Endodermal cell (in vitro differentiated cells): ENCODE results near the gene DAND5. TPM values are rescaled to one million over a fixed set of nuclear protein-coding genes. Genes with fewer than 3 reads are reported as not detected.
A peak's percentile ranks its signal among the peaks of the same experiment; 100 is the strongest.

Experiments
- DNase-seq: peaks from one replicate; pipeline ENCODE4 v3.0.0-alpha.2; 2017
- H3K27ac ChIP-seq: 2 replicates; pipeline ENCODE4 v1.5.1; 2013; ENCODE audit warnings: mild to moderate bottlenecking, low read depth, low read length, moderate library complexity
- H3K27me3 ChIP-seq: 2 replicates; pipeline ENCODE4 v1.6.1; 2013; ENCODE audit warnings: mild to moderate bottlenecking, low read length, moderate library complexity; ENCODE audit not compliant: insufficient read depth, control insufficient read depth, poor library complexity, severe bottlenecking
- H3K36me3 ChIP-seq: 2 replicates; pipeline ENCODE4 v1.7.0; 2013; ENCODE audit warnings: mild to moderate bottlenecking, low read length, moderate library complexity; ENCODE audit not compliant: control insufficient read depth, insufficient read depth
- H3K4me1 ChIP-seq: one replicate; pipeline ENCODE4 v1.7.0; 2013; ENCODE audit warnings: low read length; ENCODE audit not compliant: control insufficient read depth, insufficient read depth
- H3K4me3 ChIP-seq: 2 replicates; pipeline ENCODE4 v1.5.1; 2013; ENCODE audit warnings: mild to moderate bottlenecking, low read length, moderate library complexity
- H3K9ac ChIP-seq: 2 replicates; pipeline ENCODE4 v1.6.1; 2013; ENCODE audit warnings: mild to moderate bottlenecking, low read length, moderate library complexity; ENCODE audit not compliant: poor library complexity, severe bottlenecking; ENCODE audit errors: extremely low read depth
- H3K9me3 ChIP-seq: 2 replicates; pipeline ENCODE4 v1.6.1; 2013; ENCODE audit warnings: mild to moderate bottlenecking, low read length, moderate library complexity; ENCODE audit not compliant: control insufficient read depth
- H3K27ac Mint-ChIP-seq: 2 replicates; pipeline ENCODE4 v1.8.0; 2020; ENCODE audit warnings: mixed read lengths
- H3K27me3 Mint-ChIP-seq: 2 replicates; pipeline ENCODE4 v1.8.0; 2021; ENCODE audit warnings: mild to moderate bottlenecking, mixed read lengths; ENCODE audit not compliant: insufficient read depth
- H3K36me3 Mint-ChIP-seq: 2 replicates; pipeline ENCODE4 v1.8.0; 2020; ENCODE audit warnings: low read depth, mixed read lengths
- H3K4me1 Mint-ChIP-seq: 2 replicates; pipeline ENCODE4 v1.8.0; 2020; ENCODE audit warnings: mixed read lengths
- H3K4me3 Mint-ChIP-seq: 2 replicates; pipeline ENCODE4 v1.8.0; 2020; ENCODE audit warnings: mild to moderate bottlenecking, moderate library complexity, mixed read lengths
- H3K9me3 Mint-ChIP-seq: 2 replicates; pipeline ENCODE4 v1.8.0; 2020; ENCODE audit warnings: mild to moderate bottlenecking, mixed read lengths
- WGBS, 2 experiments: methylation state at CpG; one replicate each; pipeline versions ENCODE4 v1.1.5 to v1.1.7; 2013; ENCODE audit warnings: missing lambda C conversion rate in 2 of 2, mixed read lengths in 1 of 2; ENCODE audit not compliant: insufficient coverage in 1 of 2, insufficient read length in 1 of 2; 5-methylcytosine and 5-hydroxymethylcytosine counted together
- total RNA-seq, 2 donors: library from RNA; stranded (reverse); fragmentation: NEBNext Ultra II Directional in 1 of 2; extraction: Animal tissue kit (Norgen Biotek cat#: 25700) in 1 of 2; gene quantifications; 2 replicates in 1 of 2; 3 replicates in 1 of 2; pipeline ENCODE4 v1.2.1, GENCODE V29; 2021
- TF ChIP-seq, protein P1 (sequence below): fragments of 200-600 bp; sonication (generic); conservative IDR thresholded peaks from 2 replicates; pipeline ENCODE4 v1.5.0; 2021; ENCODE audit warnings: antibody characterized with exemption, mild to moderate bottlenecking

Gene DAND5
- total RNA-seq, 2 donors from 2014 or later = 0.13 to 0.40 TPM

DNA sequence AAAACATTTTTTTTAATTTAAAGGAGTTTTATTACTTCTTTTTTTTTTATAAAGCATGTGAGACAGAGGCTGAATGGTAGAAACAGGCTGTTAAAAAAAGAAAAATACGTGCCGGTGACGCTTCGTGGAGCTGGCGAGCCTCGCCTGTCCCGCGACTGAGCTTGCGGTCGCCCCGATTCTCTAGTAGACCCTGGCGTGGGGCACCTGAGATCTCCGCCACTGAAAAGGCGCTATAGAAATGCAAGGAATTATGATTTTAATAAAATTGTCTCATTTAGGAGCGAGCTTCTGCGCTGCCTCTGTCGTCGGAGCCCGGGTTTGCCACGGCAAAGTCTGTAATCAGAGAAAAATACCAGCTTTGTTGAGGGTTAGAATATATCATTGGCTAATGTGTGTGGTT, 44.3 kb downstream of the DAND5 start:
- Mint-ChIP-seq H3K4me3 (no peak overlapping the region), H3K4me1 (peaks cover 36% of the 10 kb centered on the region), H3K36me3 (no peaks in the 10 kb centered on the region), H3K27me3 (peaks cover 100% of the 10 kb centered on the region), H3K27ac (no peak overlapping the region), H3K9me3 (peaks cover 6% of the 10 kb centered on the region)
- no peaks in the 10 kb centered on the region for H3K9me3 ChIP-seq
- TF ChIP-seq, protein P1, sequence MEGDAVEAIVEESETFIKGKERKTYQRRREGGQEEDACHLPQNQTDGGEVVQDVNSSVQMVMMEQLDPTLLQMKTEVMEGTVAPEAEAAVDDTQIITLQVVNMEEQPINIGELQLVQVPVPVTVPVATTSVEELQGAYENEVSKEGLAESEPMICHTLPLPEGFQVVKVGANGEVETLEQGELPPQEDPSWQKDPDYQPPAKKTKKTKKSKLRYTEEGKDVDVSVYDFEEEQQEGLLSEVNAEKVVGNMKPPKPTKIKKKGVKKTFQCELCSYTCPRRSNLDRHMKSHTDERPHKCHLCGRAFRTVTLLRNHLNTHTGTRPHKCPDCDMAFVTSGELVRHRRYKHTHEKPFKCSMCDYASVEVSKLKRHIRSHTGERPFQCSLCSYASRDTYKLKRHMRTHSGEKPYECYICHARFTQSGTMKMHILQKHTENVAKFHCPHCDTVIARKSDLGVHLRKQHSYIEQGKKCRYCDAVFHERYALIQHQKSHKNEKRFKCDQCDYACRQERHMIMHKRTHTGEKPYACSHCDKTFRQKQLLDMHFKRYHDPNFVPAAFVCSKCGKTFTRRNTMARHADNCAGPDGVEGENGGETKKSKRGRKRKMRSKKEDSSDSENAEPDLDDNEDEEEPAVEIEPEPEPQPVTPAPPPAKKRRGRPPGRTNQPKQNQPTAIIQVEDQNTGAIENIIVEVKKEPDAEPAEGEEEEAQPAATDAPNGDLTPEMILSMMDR = no peak
- no peak for DNase-seq
- no peak overlapping the region for H3K27ac ChIP-seq
- H3K27me3 ChIP-seq = peaks cover 100% of the 10 kb centered on the region
- no peak overlapping the region for H3K9ac ChIP-seq
- H3K4me3 ChIP-seq = peak overlapping the region; percentile 38
- no peaks in the 10 kb centered on the region for H3K36me3 ChIP-seq
- H3K4me1 ChIP-seq = peaks cover 11% of the 10 kb centered on the region
- WGBS, 2 experiments = 0 to 2% methylated on average over 3 to 20 of the region's 20 CpGs

DNA sequence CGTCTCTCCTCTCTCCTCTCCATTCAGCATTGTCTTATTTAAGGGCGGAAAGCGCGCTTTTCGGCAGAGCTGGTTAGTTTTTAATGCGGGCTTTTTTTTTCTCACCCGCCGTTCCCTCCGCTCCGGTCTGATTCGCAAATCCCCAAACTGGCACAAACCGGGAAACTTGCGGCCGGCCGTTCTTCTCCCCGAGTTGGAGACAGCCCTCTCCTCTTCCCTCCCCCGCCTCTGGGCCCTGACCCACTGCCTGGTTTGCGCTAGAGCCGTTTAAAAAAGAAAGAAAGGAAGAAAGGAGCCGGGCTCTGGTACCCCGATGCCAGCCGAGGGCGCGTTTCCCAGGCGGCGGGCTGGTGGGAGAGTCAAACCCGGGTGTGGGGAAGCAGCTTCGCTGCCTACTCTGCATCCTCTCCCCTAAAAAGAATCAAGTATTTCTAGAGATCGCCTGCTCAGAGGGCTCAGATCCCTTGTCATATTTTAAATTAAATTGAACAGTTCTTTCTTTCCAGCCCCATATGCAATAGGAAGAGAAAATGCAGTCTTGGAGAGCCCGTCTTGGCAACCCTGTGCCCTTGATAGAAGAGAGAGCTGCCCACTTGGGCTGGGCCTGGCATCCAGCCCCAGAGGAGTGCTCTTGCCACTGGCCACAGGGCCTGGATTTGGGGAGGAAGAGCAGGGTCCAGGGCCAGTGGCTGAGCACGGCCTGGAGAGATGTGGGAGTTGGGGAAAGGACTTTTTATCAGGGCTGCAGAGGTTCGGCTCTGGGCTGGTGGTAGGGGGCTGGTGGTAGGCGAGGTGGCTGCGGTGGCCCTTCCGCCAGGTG, 44.9 kb downstream of the DAND5 start:
- Histone ChIP-seq H3K9me3 (no peaks in the 10 kb centered on the region), H3K9ac (no peak overlapping the region), H3K27me3 (peaks cover 100% of the 10 kb centered on the region), H3K36me3 (no peaks in the 10 kb centered on the region), H3K4me3 (peak overlapping the region; percentile 38), H3K27ac (no peak overlapping the region), H3K4me1 (peaks cover 11% of the 10 kb centered on the region)
- Mint-ChIP-seq H3K27me3 (peaks cover 100% of the 10 kb centered on the region), H3K9me3 (peaks cover 6% of the 10 kb centered on the region), H3K27ac (no peak overlapping the region), H3K4me3 (no peak overlapping the region), H3K36me3 (no peaks in the 10 kb centered on the region), H3K4me1 (peaks cover 36% of the 10 kb centered on the region)
- DNase-seq = peak; percentile 77
- 5 to 7% methylated on average over 11 to 34 of the region's 35 CpGs for WGBS, 2 experiments
- TF ChIP-seq, protein P1 = no peak

DNA sequence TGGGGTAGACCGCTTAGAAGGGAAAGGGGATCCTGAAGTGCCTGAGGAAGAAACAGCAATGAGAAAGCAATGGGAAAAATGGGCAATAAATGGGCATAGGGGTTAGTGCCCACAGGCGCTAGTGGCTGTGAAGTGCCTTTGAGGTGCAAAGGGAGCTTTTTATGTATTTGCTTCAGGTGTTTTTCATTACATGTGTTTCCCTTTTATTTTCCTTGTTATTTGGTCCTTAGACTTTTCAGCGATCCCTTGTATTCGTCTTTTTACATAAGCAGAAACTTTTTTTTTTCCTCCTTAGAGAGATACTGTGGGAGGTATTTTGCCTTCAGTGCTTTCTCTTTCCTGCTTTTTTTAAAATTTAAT, 45.5 kb downstream of the DAND5 start:
- H3K27me3 ChIP-seq = peaks cover 100% of the 10 kb centered on the region
- peaks cover 100% of the 10 kb centered on the region for H3K27me3 Mint-ChIP-seq
- H3K36me3 ChIP-seq = no peaks in the 10 kb centered on the region
- no peak overlapping the region for H3K27ac Mint-ChIP-seq
- H3K9me3 ChIP-seq = no peaks in the 10 kb centered on the region
- no peak overlapping the region for H3K4me3 Mint-ChIP-seq
- H3K4me1 ChIP-seq = peaks cover 11% of the 10 kb centered on the region
- no peak overlapping the region for H3K9ac ChIP-seq
- H3K27ac ChIP-seq = no peak overlapping the region
- 26% methylated on average over 3 of the region's 4 CpGs; no CpG with 5 or more reads in 1 of the 2 experiments for WGBS, 2 experiments
- DNase-seq = no peak
- H3K4me3 ChIP-seq = no peak overlapping the region
- TF ChIP-seq, protein P1 = no peak
- H3K4me1 Mint-ChIP-seq = peaks cover 36% of the 10 kb centered on the region
- no peaks in the 10 kb centered on the region for H3K36me3 Mint-ChIP-seq
- H3K9me3 Mint-ChIP-seq = peaks cover 6% of the 10 kb centered on the region
